OCI-LY1 (cell line): ENCODE data around the gene SLC2A5.

Source experiments
- H2AFZ ChIP-seq: fragments of 200-600 bp; sonication (generic), shearing (Covaris generic); 2 replicates; pipeline ENCODE4 v1.6.0; 2014; ENCODE audit warnings: antibody characterized with exemption, mild to moderate bottlenecking, low read length
- H3F3A ChIP-seq: fragments of 200-600 bp; sonication (generic), shearing (Covaris generic); 2 replicates; pipeline ENCODE4 v1.6.0; 2014; ENCODE audit warnings: mild to moderate bottlenecking, antibody characterized with exemption, low read length, moderate library complexity; ENCODE audit not compliant: insufficient read depth
- H3K27ac ChIP-seq: fragments of 200-600 bp; sonication (generic); 2 replicates; pipeline ENCODE4 v1.5.1; 2014; ENCODE audit warnings: low read length, mixed run types, mild to moderate bottlenecking, low read depth; ENCODE audit not compliant: poor library complexity, severe bottlenecking
- H3K27me3 ChIP-seq: fragments of 200-600 bp; sonication (generic); 2 replicates; pipeline ENCODE4 v1.6.0; 2014; ENCODE audit warnings: antibody characterized with exemption, mild to moderate bottlenecking, low read length, moderate library complexity; ENCODE audit not compliant: insufficient read depth
- H3K36me3 ChIP-seq: fragments of 200-600 bp; sonication (generic); 2 replicates; pipeline ENCODE4 v1.6.1; 2014; ENCODE audit warnings: mild to moderate bottlenecking, antibody characterized with exemption, low read length, moderate library complexity, mixed read lengths; ENCODE audit not compliant: insufficient read depth
- H3K4me1 ChIP-seq: fragments of 200-600 bp; sonication (generic); 2 replicates; pipeline ENCODE4 v1.5.1; 2014; ENCODE audit warnings: mild to moderate bottlenecking, low read length, moderate library complexity; ENCODE audit not compliant: insufficient read depth, severe bottlenecking
- H3K4me2 ChIP-seq: fragments of 200-600 bp; sonication (generic), shearing (Covaris generic); 2 replicates; pipeline ENCODE4 v1.6.1; 2014; ENCODE audit warnings: low read length
- H3K4me3 ChIP-seq: fragments of 200-600 bp; sonication (generic); 2 replicates; pipeline ENCODE4 v1.5.1; 2014; ENCODE audit warnings: low read length, low read depth, mild to moderate bottlenecking, mixed read lengths; ENCODE audit not compliant: poor library complexity, severe bottlenecking
- H3K79me2 ChIP-seq: fragments of 200-600 bp; shearing (Covaris generic); 2 replicates; pipeline ENCODE4 v1.6.1; 2016; ENCODE audit warnings: mixed run types, low read length, mixed read lengths; ENCODE audit not compliant: insufficient read depth
- H3K9ac ChIP-seq: fragments of 200-600 bp; sonication (generic), shearing (Covaris generic); 2 replicates; pipeline ENCODE4 v1.6.1; 2014; ENCODE audit warnings: mild to moderate bottlenecking, low read length, mixed read lengths
- H3K9me2 ChIP-seq: fragments of 200-600 bp; sonication (generic), shearing (Covaris generic); 2 replicates; pipeline ENCODE4 v1.6.1; 2014; ENCODE audit warnings: low read depth, mild to moderate bottlenecking, low read length, mixed read lengths
- H3K9me3 ChIP-seq: fragments of 200-600 bp; shearing (Covaris generic); 2 replicates; pipeline ENCODE4 v1.6.1; 2014; ENCODE audit warnings: low read length, mixed read lengths
- H4K20me1 ChIP-seq: fragments of 200-600 bp; sonication (generic), shearing (Covaris generic); 2 replicates; pipeline ENCODE4 v1.6.0; 2016; ENCODE audit warnings: mild to moderate bottlenecking, low read length; ENCODE audit not compliant: insufficient read depth
- EZH2 ChIP-seq: fragments of 200-600 bp; sonication (generic), shearing (Covaris generic); IDR thresholded peaks from 2 replicates; pipeline ENCODE4 v1.8.0; 2017; ENCODE audit warnings: borderline replicate concordance, mixed run types, mild to moderate bottlenecking, antibody characterized with exemption, low read length, moderate library complexity, mixed read lengths
- TF ChIP-seq, protein P1 (sequence below): fragments of 200-600 bp; sonication (generic), shearing (Covaris generic); IDR thresholded peaks from 2 replicates; pipeline ENCODE4 v1.5.1; 2017; ENCODE audit warnings: mild to moderate bottlenecking, antibody characterized with exemption, low read length, moderate library complexity, mixed read lengths

The SLC2A5 gene

DNA sequence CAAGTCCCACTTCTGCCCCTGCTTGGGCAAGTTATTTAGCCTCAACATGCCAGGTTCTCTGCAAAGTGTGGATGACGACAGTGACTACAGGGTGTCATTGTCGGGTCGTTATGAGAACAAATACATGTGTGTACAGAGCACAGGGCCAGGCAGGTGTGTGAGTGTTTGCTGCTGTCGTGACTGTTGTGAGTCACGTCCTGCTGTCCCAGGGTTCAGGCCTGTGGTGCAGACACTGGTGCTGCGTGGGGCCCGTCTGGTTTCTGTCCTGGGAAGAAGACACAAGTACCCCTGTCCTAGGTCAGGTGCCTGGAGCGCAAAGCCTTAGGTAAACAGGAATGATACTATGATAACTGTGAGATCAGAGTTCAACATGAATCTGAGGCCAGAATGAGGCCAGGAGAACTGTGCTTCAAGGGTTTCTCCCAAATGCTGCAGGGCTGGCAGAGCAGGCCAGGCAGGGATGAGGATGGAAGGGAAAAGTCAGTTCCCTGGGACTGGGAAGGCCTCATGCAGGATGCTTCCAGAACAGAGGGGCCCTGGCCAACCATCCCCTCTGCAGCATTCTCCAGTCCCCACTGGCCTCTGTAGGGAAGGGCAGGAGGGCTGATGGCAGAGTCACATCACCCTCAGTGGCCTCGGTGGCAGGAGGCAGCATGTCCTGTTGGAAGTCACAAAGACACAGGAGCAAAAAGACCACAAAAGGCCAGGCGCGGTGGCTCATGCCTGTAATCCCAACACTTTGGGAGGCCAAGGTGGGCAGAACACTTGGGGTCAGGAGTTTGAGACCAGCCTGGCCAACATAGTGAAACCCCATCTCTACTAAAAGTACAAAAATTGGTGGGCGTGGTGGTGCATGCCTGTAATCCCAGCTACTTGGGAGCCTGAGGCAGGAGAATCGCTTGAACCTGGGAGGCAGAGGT lies 43.8 kb upstream of the SLC2A5 start:
- H2AFZ ChIP-seq = no peak overlapping the region
- H3K4me1 ChIP-seq = no peaks in the 10 kb centered on the region
- no peak overlapping the region for H3K9ac ChIP-seq
- H3K4me2 ChIP-seq = no peak overlapping the region
- no peaks in the 10 kb centered on the region for H3F3A ChIP-seq
- no peaks in the 10 kb centered on the region for H3K9me3 ChIP-seq
- H3K4me3 ChIP-seq = no peak overlapping the region
- H3K27me3 ChIP-seq = peaks cover under 1% of the 10 kb centered on the region; the same call in 1 of the 2 replicates
- no peak overlapping the region for H3K27ac ChIP-seq
- TF ChIP-seq, protein P1, sequence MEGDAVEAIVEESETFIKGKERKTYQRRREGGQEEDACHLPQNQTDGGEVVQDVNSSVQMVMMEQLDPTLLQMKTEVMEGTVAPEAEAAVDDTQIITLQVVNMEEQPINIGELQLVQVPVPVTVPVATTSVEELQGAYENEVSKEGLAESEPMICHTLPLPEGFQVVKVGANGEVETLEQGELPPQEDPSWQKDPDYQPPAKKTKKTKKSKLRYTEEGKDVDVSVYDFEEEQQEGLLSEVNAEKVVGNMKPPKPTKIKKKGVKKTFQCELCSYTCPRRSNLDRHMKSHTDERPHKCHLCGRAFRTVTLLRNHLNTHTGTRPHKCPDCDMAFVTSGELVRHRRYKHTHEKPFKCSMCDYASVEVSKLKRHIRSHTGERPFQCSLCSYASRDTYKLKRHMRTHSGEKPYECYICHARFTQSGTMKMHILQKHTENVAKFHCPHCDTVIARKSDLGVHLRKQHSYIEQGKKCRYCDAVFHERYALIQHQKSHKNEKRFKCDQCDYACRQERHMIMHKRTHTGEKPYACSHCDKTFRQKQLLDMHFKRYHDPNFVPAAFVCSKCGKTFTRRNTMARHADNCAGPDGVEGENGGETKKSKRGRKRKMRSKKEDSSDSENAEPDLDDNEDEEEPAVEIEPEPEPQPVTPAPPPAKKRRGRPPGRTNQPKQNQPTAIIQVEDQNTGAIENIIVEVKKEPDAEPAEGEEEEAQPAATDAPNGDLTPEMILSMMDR = no peak
- no peak for TF ChIP-seq EZH2
- H3K36me3 ChIP-seq = no peaks in the 10 kb centered on the region
- no peaks in the 10 kb centered on the region for H3K9me2 ChIP-seq
- no peaks in the 10 kb centered on the region for H3K79me2 ChIP-seq
- H4K20me1 ChIP-seq = no peaks in the 10 kb centered on the region

DNA sequence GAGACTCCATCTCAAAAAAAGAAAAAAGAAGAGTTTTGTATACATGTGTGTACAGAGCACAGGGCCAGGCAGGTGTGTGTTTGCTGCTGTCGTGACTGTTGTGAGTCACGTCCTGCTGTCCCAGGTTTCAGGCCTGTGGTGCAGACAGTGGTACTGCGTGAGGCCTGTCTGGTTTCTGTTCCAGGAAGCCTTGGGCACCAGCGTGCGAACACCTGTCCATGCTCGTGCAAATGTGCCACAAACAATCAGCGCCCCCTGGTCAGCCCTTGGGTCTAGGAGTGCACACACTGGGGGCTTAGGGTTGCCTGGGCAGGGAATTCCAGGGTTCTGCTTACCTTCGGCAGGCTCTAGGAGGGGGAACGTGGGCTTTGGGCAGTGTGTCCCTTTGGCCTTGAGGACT lies 42.5 kb upstream of the SLC2A5 start:
- no peak overlapping the region for H3K4me3 ChIP-seq
- H3K9me2 ChIP-seq = no peaks in the 10 kb centered on the region
- H3K79me2 ChIP-seq = no peaks in the 10 kb centered on the region
- no peaks in the 10 kb centered on the region for H3K36me3 ChIP-seq
- H3K4me2 ChIP-seq = no peak overlapping the region
- no peak overlapping the region for H3K27ac ChIP-seq
- no peaks in the 10 kb centered on the region for H4K20me1 ChIP-seq
- H3K27me3 ChIP-seq = peaks cover 4% of the 10 kb centered on the region; the same call in 1 of the 2 replicates
- no peak overlapping the region for H2AFZ ChIP-seq
- no peaks in the 10 kb centered on the region for H3K4me1 ChIP-seq
- TF ChIP-seq, protein P1 = no peak
- TF ChIP-seq EZH2 = no peak
- no peaks in the 10 kb centered on the region for H3F3A ChIP-seq
- H3K9me3 ChIP-seq = no peaks in the 10 kb centered on the region
- H3K9ac ChIP-seq = no peak overlapping the region

DNA sequence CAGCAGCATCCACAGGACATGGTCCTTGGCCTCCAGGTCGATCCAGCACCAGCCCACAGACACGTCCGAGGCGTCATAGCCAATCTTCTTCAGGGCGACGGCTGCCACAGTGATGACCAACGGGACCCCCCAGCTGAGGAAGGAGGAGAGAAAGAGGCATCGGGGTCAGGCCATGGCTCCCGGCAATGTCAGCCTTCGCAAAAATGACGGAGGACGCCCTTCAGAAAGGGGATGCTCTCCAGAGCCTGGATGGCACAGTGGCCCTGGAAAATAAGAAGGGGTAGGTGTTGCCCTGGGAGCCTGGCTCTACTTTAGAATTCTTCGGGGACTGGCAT lies 41.9 kb upstream of the SLC2A5 start:
- no peaks in the 10 kb centered on the region for H4K20me1 ChIP-seq
- peaks cover 4% of the 10 kb centered on the region; the same call in 1 of the 2 replicates for H3K27me3 ChIP-seq
- no peaks in the 10 kb centered on the region for H3K9me3 ChIP-seq
- no peak for TF ChIP-seq EZH2
- TF ChIP-seq, protein P1 = no peak
- H3K27ac ChIP-seq = no peak overlapping the region
- no peaks in the 10 kb centered on the region for H3K9me2 ChIP-seq
- no peak overlapping the region for H2AFZ ChIP-seq
- H3F3A ChIP-seq = no peaks in the 10 kb centered on the region
- H3K4me3 ChIP-seq = no peak overlapping the region
- no peak overlapping the region for H3K4me2 ChIP-seq
- no peak overlapping the region for H3K9ac ChIP-seq
- no peaks in the 10 kb centered on the region for H3K4me1 ChIP-seq
- H3K79me2 ChIP-seq = no peaks in the 10 kb centered on the region
- no peaks in the 10 kb centered on the region for H3K36me3 ChIP-seq
